Osteocyte (in vitro differentiated cells): ENCODE results near the gene SRXN1. TPM values are rescaled to one million over a fixed set of nuclear protein-coding genes. Genes with fewer than 3 reads are reported as not detected.

Experiments
- DNase-seq: peaks from one replicate; pipeline ENCODE4 v3.0.0; 2021; ENCODE audit warnings: mixed read lengths; ENCODE audit not compliant: unreplicated experiment; ENCODE audit errors: extremely low spot score
- H3K27ac Mint-ChIP-seq: one replicate; pipeline ENCODE4 v1.8.0; 2021; ENCODE audit warnings: mild to moderate bottlenecking, mixed read lengths; ENCODE audit not compliant: unreplicated experiment
- H3K27me3 Mint-ChIP-seq: one replicate; pipeline ENCODE4 v1.8.0; 2021; ENCODE audit warnings: mixed read lengths; ENCODE audit not compliant: unreplicated experiment
- H3K36me3 Mint-ChIP-seq: one replicate; pipeline ENCODE4 v1.8.0; 2021; ENCODE audit warnings: mixed read lengths; ENCODE audit not compliant: unreplicated experiment
- H3K4me1 Mint-ChIP-seq: one replicate; pipeline ENCODE4 v1.8.0; 2021; ENCODE audit warnings: mixed read lengths; ENCODE audit not compliant: unreplicated experiment
- H3K4me3 Mint-ChIP-seq: one replicate; pipeline ENCODE4 v1.8.0; 2021; ENCODE audit warnings: mild to moderate bottlenecking, moderate library complexity, mixed read lengths; ENCODE audit not compliant: unreplicated experiment
- H3K9me3 Mint-ChIP-seq: one replicate; pipeline ENCODE4 v1.8.0; 2021; ENCODE audit warnings: mixed read lengths; ENCODE audit not compliant: unreplicated experiment
- total RNA-seq: library from RNA; stranded (reverse); gene quantifications from 2 replicates; pipeline ENCODE4 v1.2.1, GENCODE V29; 2021
- TF ChIP-seq, protein P1 (sequence below): fragments of 200-600 bp; sonication (generic); IDR thresholded peaks from 2 replicates; pipeline ENCODE4 v1.5.0; 2021; ENCODE audit warnings: antibody characterized with exemption, mild to moderate bottlenecking, moderate library complexity

SRXN1 gene
- total RNA-seq, 1 donor from 2014 or later: 14.3 TPM

DNA sequence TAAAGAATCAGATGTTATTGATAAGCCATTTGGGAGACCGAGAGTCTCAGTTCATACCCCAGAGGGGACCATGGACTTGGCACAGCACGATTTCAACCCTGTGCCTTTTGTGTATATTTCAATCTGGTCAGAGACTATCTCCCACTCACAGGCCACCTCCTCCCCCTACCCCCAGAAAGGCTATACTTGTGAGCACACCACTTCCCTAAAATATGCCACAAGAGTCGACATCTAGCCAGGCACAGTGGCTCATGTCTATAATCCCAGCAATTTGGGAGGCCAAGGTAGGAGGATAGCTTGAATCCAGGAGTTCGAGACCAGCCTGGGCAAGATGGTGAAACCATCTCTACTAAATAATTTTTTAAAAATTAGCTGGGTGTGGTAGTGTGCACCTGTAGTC is 29.3 kb downstream of the SRXN1 start:
- TF ChIP-seq, protein P1, sequence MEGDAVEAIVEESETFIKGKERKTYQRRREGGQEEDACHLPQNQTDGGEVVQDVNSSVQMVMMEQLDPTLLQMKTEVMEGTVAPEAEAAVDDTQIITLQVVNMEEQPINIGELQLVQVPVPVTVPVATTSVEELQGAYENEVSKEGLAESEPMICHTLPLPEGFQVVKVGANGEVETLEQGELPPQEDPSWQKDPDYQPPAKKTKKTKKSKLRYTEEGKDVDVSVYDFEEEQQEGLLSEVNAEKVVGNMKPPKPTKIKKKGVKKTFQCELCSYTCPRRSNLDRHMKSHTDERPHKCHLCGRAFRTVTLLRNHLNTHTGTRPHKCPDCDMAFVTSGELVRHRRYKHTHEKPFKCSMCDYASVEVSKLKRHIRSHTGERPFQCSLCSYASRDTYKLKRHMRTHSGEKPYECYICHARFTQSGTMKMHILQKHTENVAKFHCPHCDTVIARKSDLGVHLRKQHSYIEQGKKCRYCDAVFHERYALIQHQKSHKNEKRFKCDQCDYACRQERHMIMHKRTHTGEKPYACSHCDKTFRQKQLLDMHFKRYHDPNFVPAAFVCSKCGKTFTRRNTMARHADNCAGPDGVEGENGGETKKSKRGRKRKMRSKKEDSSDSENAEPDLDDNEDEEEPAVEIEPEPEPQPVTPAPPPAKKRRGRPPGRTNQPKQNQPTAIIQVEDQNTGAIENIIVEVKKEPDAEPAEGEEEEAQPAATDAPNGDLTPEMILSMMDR: no peak
- no peaks in the 10 kb centered on the region for H3K36me3 Mint-ChIP-seq
- DNase-seq: no peak
- no peaks in the 10 kb centered on the region for H3K4me1 Mint-ChIP-seq
- H3K27me3 Mint-ChIP-seq: peaks cover 38% of the 10 kb centered on the region
- no peak overlapping the region for H3K27ac Mint-ChIP-seq
- no peaks in the 10 kb centered on the region for H3K9me3 Mint-ChIP-seq
- H3K4me3 Mint-ChIP-seq: no peak overlapping the region

GRCh38 chr20:623021-623420 is 30.0 kb downstream of the SRXN1 start:
- no peak for DNase-seq
- Mint-ChIP-seq H3K36me3 (no peaks in the 10 kb centered on the region), H3K9me3 (peaks cover 2% of the 10 kb centered on the region), H3K27me3 (peaks cover 41% of the 10 kb centered on the region), H3K27ac (no peak overlapping the region), H3K4me1 (no peaks in the 10 kb centered on the region), H3K4me3 (no peak overlapping the region)
- TF ChIP-seq, protein P1: no peak

- DNase-seq: no peak
- Mint-ChIP-seq H3K9me3 (peaks cover 8% of the 10 kb centered on the region), H3K4me3 (no peak overlapping the region), H3K27me3 (peaks cover 42% of the 10 kb centered on the region), H3K36me3 (no peaks in the 10 kb centered on the region), H3K4me1 (no peaks in the 10 kb centered on the region), H3K27ac (no peak overlapping the region)
- TF ChIP-seq, protein P1: no peak
Observed at GRCh38 chr20:622161-622560, 30.8 kb downstream of the SRXN1 start.

- no peaks in the 10 kb centered on the region for H3K36me3 Mint-ChIP-seq
- no peak overlapping the region for H3K27ac Mint-ChIP-seq
Observed at GRCh38 chr20:621125-621756, 31.8 kb downstream of the SRXN1 start.

DNA sequence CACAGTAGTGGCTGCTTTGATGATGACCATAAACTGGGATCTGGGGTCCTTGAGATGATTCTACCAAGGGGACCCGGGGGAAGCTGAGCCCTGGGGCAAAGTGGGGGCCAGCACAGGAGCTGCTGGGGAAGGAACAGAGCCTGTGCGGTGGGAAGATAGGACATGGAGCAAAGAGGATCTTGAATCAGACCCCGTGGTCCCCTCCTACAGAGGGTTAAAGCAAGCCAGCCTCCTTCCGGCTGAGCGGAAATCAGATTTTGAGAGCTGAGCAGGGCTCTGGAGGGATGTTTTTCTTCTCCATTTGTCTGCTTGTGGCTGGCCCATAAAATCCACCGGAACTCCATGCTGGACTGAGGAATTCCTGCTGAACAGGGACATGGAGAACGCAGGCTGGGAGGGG is 32.8 kb downstream of the SRXN1 start:
- Mint-ChIP-seq H3K27ac (no peak overlapping the region), H3K27me3 (peaks cover 40% of the 10 kb centered on the region), H3K4me1 (no peaks in the 10 kb centered on the region), H3K4me3 (no peak overlapping the region), H3K36me3 (no peaks in the 10 kb centered on the region), H3K9me3 (peaks cover 8% of the 10 kb centered on the region)
- DNase-seq: no peak
- TF ChIP-seq, protein P1: no peak

More at GRCh38 chr20:621125-621756, 31.8 kb downstream of the SRXN1 start:
- H3K4me1 Mint-ChIP-seq: no peaks in the 10 kb centered on the region
- no peak for DNase-seq
- H3K27me3 Mint-ChIP-seq: peaks cover 41% of the 10 kb centered on the region
- peaks cover 8% of the 10 kb centered on the region for H3K9me3 Mint-ChIP-seq
- H3K4me3 Mint-ChIP-seq: no peak overlapping the region
- TF ChIP-seq, protein P1: no peak
